T-helper 2 cell treated with Interferon-gamma antibody and Interleukin-4, amounts not matched to agents 100 ng/mL and 5 ng/mL, for 36 hours (primary cell): ENCODE data around the gene OTP. TPM values are rescaled to one million over a fixed set of nuclear protein-coding genes. Genes with fewer than 3 reads are reported as not detected.

Source experiments
- intact Hi-C: fragments of 100-400 bp; cut with micrococcal nuclease; formaldehyde crosslinking; loops from one replicate; pipeline ENCODE4 v1.15.1; 2023
- total RNA-seq: library from RNA; stranded (reverse); gene quantifications from 2 replicates; pipeline ENCODE4 v1.2.3, GENCODE V29; 2022

OTP gene
- total RNA-seq, 1 donor from 2014 or later: not detected

- intact Hi-C loops: loop anchor here (5.0 to 10.0 kb wide), 3 partner anchors 133 to 331 kb away; partner anchors contain the start of gene TBCA
Observed at GRCh38 chr5:77641397-77641943, 3.0 kb upstream of the OTP start.

GRCh38 chr5:77640589-77641396 lies 2.3 kb upstream of the OTP start:
- intact Hi-C loops: loop anchor here (5.0 to 10.0 kb wide), 3 partner anchors 134 to 332 kb away; partner anchors contain the start of gene TBCA

GRCh38 chr5:77638763-77639671 lies 504 bp upstream of the OTP start:
- intact Hi-C loops: no loop called here

GRCh38 chr5:77637170-77637997 lies 1.1 kb downstream of the OTP start:
- intact Hi-C loops: no loop called here

GRCh38 chr5:77636641-77637169 lies 1.8 kb downstream of the OTP start:
- intact Hi-C loops: no loop called here

GRCh38 chr5:77635917-77636640 lies 2.4 kb downstream of the OTP start:
- intact Hi-C loops: no loop called here

GRCh38 chr5:77635067-77635916 lies 3.2 kb downstream of the OTP start:
- intact Hi-C loops: no loop called here

- intact Hi-C loops: loop anchor here (5.0 kb wide), 1 partner anchor 491 kb away; no protein-coding TSS in a partner anchor
Observed at GRCh38 chr5:77633709-77634108, 4.8 kb downstream of the OTP start.

- intact Hi-C loops: loop anchor here (5.0 kb wide), 1 partner anchor 491 kb away; no protein-coding TSS in a partner anchor
Observed at GRCh38 chr5:77633207-77633675, 5.3 kb downstream of the OTP start.

- intact Hi-C loops: loop anchor here (5.0 kb wide), 1 partner anchor 490 kb away; no protein-coding TSS in a partner anchor
Observed at GRCh38 chr5:77632526-77633206, 5.8 kb downstream of the OTP start.

- intact Hi-C loops: loop anchor here (2.0 to 5.0 kb wide), 2 partner anchors 15 to 488 kb away; no protein-coding TSS in a partner anchor
Observed at GRCh38 chr5:77630114-77630680, 8.3 kb downstream of the OTP start.

- intact Hi-C loops: loop anchor here (2.0 to 5.0 kb wide), 2 partner anchors 15 to 487 kb away; no protein-coding TSS in a partner anchor
Observed at GRCh38 chr5:77629509-77630113, 8.9 kb downstream of the OTP start.

- intact Hi-C loops: no loop called here
Observed at GRCh38 chr5:77628840-77629508, 9.5 kb downstream of the OTP start.

- intact Hi-C loops: no loop called here
Observed at GRCh38 chr5:77627869-77628674, 10.4 kb downstream of the OTP start.

- intact Hi-C loops: no loop called here
Observed at GRCh38 chr5:77623203-77623740, 15.2 kb downstream of the OTP start.
